Smooth muscle cell (in vitro differentiated cells): ENCODE results near the gene CRACDL. TPM values are rescaled to one million over a fixed set of nuclear protein-coding genes. Genes with fewer than 3 reads are reported as not detected.

ENCODE experiments used
- DNase-seq: peaks from one replicate; lab custom pipeline; 2025; ENCODE audit not compliant: unreplicated experiment; lab: John Stamatoyannopoulos, UW
- H2AFZ ChIP-seq: fragments of 200-600 bp; sonication (generic); 2 replicates; pipeline ENCODE4 v1.6.0; 2016; ENCODE audit warnings: antibody characterized with exemption, low read depth, mild to moderate bottlenecking
- H3F3A ChIP-seq: fragments of 200-600 bp; sonication (generic); 2 replicates; pipeline ENCODE4 v1.6.0; 2017; ENCODE audit warnings: antibody characterized with exemption, low read depth
- H3K27ac ChIP-seq: fragments of 200-600 bp; sonication (generic); 2 replicates; pipeline ENCODE4 v1.5.1; 2016; ENCODE audit warnings: low read depth, mild to moderate bottlenecking
- H3K27me3 ChIP-seq: fragments of 200-600 bp; sonication (generic); 2 replicates; pipeline ENCODE4 v1.6.1; 2016; ENCODE audit warnings: low read depth, mild to moderate bottlenecking
- H3K36me3 ChIP-seq: fragments of 200-600 bp; sonication (generic); 2 replicates; pipeline ENCODE4 v1.5.1; 2016; ENCODE audit warnings: low read depth
- H3K4me1 ChIP-seq: fragments of 200-600 bp; sonication (generic); 2 replicates; pipeline ENCODE4 v1.5.1; 2016; ENCODE audit warnings: low read depth
- H3K4me2 ChIP-seq: fragments of 200-600 bp; sonication (generic); 2 replicates; pipeline ENCODE4 v1.6.0; 2016; ENCODE audit warnings: mild to moderate bottlenecking
- H3K4me3 ChIP-seq: fragments of 200-600 bp; sonication (generic); 2 replicates; pipeline ENCODE4 v1.5.1; 2016; ENCODE audit warnings: mild to moderate bottlenecking
- H3K79me2 ChIP-seq: fragments of 200-600 bp; sonication (generic); 2 replicates; pipeline ENCODE4 v1.6.0; 2016; ENCODE audit warnings: low read depth, mild to moderate bottlenecking
- H3K9ac ChIP-seq: fragments of 200-600 bp; sonication (generic); 2 replicates; pipeline ENCODE4 v1.6.0; 2016; ENCODE audit warnings: low read depth
- H3K9me3 ChIP-seq: fragments of 200-600 bp; sonication (generic); replicated peaks from 2 replicates; pipeline ENCODE4 v1.5.1; 2016; ENCODE audit warnings: low read depth
- H4K20me1 ChIP-seq: fragments of 200-600 bp; sonication (generic); 2 replicates; pipeline ENCODE4 v1.6.0; 2016; ENCODE audit warnings: low read depth
- CTCF ChIP-seq: fragments of 200-600 bp; sonication (generic); IDR thresholded peaks from 2 replicates; pipeline ENCODE4 v1.5.1; 2017; ENCODE audit warnings: borderline replicate concordance, mild to moderate bottlenecking, antibody characterized with exemption; ENCODE audit not compliant: insufficient read depth, poor library complexity, severe bottlenecking
- WGBS: methylation state at CpG from one replicate; pipeline ENCODE4 v1.1.7; 2016; ENCODE audit warnings: low lambda C conversion rate; 5-methylcytosine and 5-hydroxymethylcytosine counted together
- polyA plus RNA-seq: library from polyadenylated mRNA; unstranded; fragments of >200 nt; fragmentation: Nextera tagmentation; extraction: Ambion mirVana; gene quantifications from 2 replicates; pipeline ENCODE4 v1.2.1, GENCODE V29; 2016
- total RNA-seq: library from RNA; depleted of rRNA; stranded (reverse); fragments of >200 nt; gene quantifications from 2 replicates; pipeline ENCODE4 v1.2.3, GENCODE V29; 2014

CRACDL gene
- total and polyA plus RNA-seq, 2 experiments from 2014 or later, result 0.72 to 2.2 TPM

GRCh38 chr2:98857001-98857400, 79.0 kb downstream of the CRACDL start:
- H3K4me3 ChIP-seq, result no peak overlapping the region
- no peak overlapping the region for H3K4me2 ChIP-seq
- H2AFZ ChIP-seq, result no peak overlapping the region
- no peaks in the 10 kb centered on the region for H3K9me3 ChIP-seq
- no peaks in the 10 kb centered on the region for H3K36me3 ChIP-seq
- no peaks in the 10 kb centered on the region for H4K20me1 ChIP-seq
- TF ChIP-seq CTCF, result no peak
- H3F3A ChIP-seq, result no peaks in the 10 kb centered on the region
- H3K79me2 ChIP-seq, result no peaks in the 10 kb centered on the region
- DNase-seq, result no peak
- H3K9ac ChIP-seq, result no peak overlapping the region
- H3K27ac ChIP-seq, result no peak overlapping the region
- H3K4me1 ChIP-seq, result no peaks in the 10 kb centered on the region
- peaks cover 2% of the 10 kb centered on the region for H3K27me3 ChIP-seq
- 87% methylated on average over 1 of the region's 1 CpG for WGBS

- Histone ChIP-seq H3K4me2 (no peak overlapping the region), H3K79me2 (no peaks in the 10 kb centered on the region), H3K27ac (no peak overlapping the region), H3K9me3 (no peaks in the 10 kb centered on the region), H3K4me3 (no peak overlapping the region), H4K20me1 (no peaks in the 10 kb centered on the region), H2AFZ (no peak overlapping the region), H3F3A (no peaks in the 10 kb centered on the region), H3K4me1 (no peaks in the 10 kb centered on the region), H3K36me3 (no peaks in the 10 kb centered on the region), H3K9ac (no peak overlapping the region), H3K27me3 (peaks cover 2% of the 10 kb centered on the region)
- no peak for DNase-seq
- TF ChIP-seq CTCF, result no peak
- 94% methylated on average over 5 of the region's 5 CpGs for WGBS
Observed at GRCh38 chr2:98854682-98855081, 81.3 kb downstream of the CRACDL start.

GRCh38 chr2:98852932-98853331, 83.1 kb downstream of the CRACDL start:
- Histone ChIP-seq H3K36me3 (no peaks in the 10 kb centered on the region), H3K4me3 (no peak overlapping the region), H3K27me3 (peaks cover 2% of the 10 kb centered on the region), H4K20me1 (no peaks in the 10 kb centered on the region), H3F3A (no peaks in the 10 kb centered on the region), H2AFZ (no peak overlapping the region), H3K4me2 (no peak overlapping the region), H3K79me2 (no peaks in the 10 kb centered on the region), H3K9me3 (no peaks in the 10 kb centered on the region), H3K4me1 (no peaks in the 10 kb centered on the region), H3K9ac (no peak overlapping the region), H3K27ac (no peak overlapping the region)
- WGBS, result 60% methylated on average over 1 of the region's 2 CpGs
- no peak for DNase-seq
- TF ChIP-seq CTCF, result no peak

DNA sequence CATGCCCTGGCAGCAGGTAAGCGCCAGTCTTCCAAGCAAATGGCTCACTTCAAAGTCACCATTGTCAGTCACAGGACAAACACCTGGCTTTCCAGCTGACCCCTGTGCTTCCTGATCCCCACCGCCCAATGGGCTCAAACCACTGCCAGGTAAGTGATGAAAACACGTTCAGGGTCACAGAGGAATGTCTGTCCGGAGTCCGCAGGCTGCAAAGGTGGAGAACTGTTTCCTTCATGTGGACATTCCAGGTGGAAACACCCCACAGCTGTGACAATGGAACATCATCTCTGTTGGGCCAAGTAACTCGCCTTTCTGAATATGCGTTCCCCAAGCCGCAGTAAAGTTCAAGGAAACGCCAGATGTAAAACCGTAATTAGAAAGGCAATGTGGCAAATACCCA, 86.0 kb downstream of the CRACDL start:
- H3F3A ChIP-seq, result no peaks in the 10 kb centered on the region

More for the DNA sequence above, 86.0 kb downstream of the CRACDL start:
- WGBS, result 76% methylated on average over 10 of the region's 10 CpGs
- Histone ChIP-seq H3K27me3 (peaks cover 2% of the 10 kb centered on the region), H4K20me1 (no peaks in the 10 kb centered on the region), H2AFZ (no peak overlapping the region), H3K79me2 (no peaks in the 10 kb centered on the region), H3K36me3 (no peaks in the 10 kb centered on the region), H3K9ac (no peak overlapping the region), H3K27ac (no peak overlapping the region), H3K4me3 (no peak overlapping the region), H3K9me3 (no peaks in the 10 kb centered on the region), H3K4me1 (no peaks in the 10 kb centered on the region), H3K4me2 (no peak overlapping the region)
- TF ChIP-seq CTCF, result no peak
- DNase-seq, result no peak
